G401 (cell line): ENCODE results near the gene ROBO1. TPM values are rescaled to one million over a fixed set of nuclear protein-coding genes. Genes with fewer than 3 reads are reported as not detected.

ENCODE experiments used
- DNase-seq: peaks from one replicate; pipeline ENCODE4 v3.0.0-alpha.2; 2015; ENCODE audit warnings: low spot score
- in situ Hi-C: cut with HindIII; loops from 2 replicates; pipeline ENCODE4 v1.10.0; 2016; ENCODE audit warnings: low sequenced_read_pairs, mixed read lengths
- total RNA-seq: library from RNA; depleted of rRNA; stranded (reverse); fragments of >200 nt; shearing (Covaris generic); gene quantifications from 2 replicates; pipeline ENCODE4 v1.2.3, GENCODE V29; 2014

ROBO1 gene
- total RNA-seq, 1 experiment from 2014 or later: 1.4 TPM

DNA sequence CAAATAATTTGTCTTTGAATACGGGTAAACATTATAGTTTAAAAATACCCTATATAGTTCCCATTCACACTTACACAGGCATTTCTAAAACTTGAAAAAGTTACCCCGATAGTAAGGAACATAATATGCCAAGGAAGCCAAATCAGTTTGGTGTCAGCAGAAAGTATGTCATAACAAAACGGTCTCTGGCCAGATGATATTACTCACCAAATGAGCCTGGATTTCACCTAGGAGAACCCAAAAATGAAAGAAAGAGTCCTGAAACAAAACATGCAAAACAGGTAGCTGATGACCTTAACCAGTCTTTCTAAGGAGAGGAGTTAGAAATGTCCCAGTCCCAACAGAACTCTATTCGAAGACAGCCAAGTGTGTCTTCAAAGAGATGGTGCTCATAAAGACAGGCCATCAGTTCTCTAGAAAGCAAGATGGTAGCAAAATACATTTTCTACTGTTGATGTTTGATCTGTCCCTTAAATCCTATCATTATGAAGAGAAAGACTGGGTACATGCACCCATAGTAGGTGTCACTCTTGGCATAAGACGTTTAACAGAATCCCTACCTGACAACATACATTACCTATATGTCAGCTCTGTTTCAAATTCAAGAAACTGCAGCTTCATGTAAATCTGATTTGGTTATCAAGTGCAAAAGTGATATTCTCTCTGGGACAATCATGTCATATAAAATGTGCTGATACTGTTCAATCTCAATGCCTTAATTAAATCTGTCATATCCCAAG lies 942.5 kb downstream of the ROBO1 start:
- DNase-seq: no peak
- in situ Hi-C loops: no loop called here

DNA sequence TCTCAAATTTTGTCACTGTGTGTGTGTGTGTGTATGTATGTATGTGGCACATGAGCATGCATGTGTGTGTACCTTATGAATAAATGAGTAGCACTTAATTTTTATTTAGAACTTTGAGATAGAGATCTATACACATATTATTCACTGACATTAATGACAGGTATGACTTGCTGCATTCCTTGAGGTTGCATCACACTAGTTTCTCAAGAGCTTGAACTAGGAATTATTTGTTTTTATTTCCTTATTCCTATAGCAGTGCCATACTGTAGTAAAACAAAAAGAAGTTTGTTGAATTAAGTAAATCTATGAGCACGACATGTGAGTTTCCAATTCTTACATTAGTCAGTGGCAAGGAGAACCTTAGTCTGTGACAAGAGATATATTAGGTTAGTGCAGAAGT lies 943.9 kb downstream of the ROBO1 start:
- no peak for DNase-seq
- in situ Hi-C loops: no loop called here

GRCh38 chr3:78823434-78823833 lies 944.4 kb downstream of the ROBO1 start:
- DNase-seq: no peak
- in situ Hi-C loops: no loop called here

DNA sequence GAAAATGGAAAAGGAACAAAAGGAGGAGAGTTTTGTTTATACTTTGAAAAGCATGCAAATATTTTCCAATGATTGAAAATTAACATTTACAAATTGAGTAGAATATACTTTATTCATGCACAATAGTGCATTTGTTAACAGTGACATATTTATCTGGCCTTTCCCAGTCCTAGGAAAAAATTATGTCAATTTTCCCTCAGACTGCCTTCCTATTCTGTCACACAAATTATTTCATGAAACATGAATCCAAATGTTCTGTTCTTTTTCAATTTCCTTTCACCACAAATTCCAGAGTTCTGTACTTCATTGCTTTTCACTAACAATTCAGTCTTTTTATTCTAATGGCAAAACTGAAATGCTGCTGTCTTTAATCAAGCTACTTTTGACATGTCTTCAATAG lies 945.1 kb downstream of the ROBO1 start:
- no peak for DNase-seq
- in situ Hi-C loops: no loop called here

GRCh38 chr3:78820542-78820941 lies 947.3 kb downstream of the ROBO1 start:
- no peak for DNase-seq
- in situ Hi-C loops: no loop called here

DNA sequence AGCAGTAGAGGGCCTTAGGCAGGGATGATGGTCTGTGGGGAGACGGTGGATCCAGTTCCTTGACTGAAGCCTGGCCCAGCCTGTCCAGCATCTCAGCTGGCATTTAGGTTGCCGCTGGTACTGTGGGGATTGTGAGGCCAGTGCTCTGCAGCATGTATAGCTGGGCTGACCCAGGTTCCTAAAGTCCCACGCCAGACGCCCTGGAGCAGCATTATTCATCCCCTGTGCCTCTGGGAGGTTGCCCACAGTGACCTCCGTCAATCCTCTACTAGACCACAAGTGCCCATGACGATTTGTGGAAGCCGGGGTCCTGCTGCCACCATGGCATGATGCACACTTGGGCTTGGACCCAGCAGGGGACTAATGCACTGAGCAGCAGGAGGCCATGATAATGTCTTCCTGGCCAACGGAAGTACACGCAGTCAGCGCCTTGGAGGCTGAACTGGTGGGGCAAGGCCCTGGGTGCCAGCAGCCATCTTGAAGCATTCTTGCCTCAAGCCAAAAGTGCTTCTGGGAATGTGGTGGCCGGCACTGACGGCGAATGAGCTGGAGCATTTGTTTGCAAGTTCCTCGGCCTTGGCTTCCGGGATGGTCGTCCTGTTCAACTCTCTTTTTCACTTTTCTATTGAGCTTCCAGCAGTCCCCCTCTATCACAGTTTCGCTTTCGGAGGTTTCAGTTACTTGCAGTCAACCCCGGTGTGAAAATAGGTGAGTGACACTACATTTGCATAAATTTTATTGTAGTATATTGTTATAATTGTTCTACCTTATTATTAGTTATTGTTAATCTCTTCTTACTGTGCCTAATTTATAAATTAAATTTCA lies 949.4 kb downstream of the ROBO1 start:
- in situ Hi-C loops: no loop called here

DNA sequence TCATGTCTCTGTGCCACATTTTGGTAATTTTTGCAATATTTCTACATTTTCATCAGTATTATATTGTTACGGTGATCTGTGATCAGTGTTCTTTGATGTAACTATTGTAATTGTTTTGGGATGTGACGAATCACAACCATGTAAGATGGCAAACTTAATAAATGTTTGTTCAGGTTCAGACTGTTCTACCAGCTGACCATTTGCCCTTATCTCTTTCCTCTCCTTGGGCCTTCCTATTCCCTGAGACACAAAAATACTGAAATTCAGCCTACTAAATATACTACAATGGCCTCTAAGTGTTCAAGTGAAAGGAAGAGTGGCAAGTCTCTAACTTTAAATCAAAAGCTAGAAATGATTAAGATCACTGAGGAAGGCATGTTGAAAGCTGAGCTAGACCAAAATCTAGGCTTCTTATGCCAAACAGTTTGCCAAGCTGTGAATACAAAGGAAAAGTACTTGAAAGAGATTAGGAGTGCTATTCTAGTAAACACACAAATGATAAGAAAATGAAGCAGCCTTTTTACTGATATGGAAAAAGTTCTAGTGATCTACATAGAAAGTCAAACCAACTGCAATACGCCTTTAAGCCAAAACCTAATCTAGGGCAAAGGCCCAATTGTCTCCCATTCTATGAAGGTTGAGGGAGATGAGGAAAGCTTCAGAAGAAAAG lies 952.8 kb downstream of the ROBO1 start:
- in situ Hi-C loops: no loop called here
- no peak for DNase-seq

More for the DNA sequence above, 949.4 kb downstream of the ROBO1 start:
- DNase-seq: no peak

DNA sequence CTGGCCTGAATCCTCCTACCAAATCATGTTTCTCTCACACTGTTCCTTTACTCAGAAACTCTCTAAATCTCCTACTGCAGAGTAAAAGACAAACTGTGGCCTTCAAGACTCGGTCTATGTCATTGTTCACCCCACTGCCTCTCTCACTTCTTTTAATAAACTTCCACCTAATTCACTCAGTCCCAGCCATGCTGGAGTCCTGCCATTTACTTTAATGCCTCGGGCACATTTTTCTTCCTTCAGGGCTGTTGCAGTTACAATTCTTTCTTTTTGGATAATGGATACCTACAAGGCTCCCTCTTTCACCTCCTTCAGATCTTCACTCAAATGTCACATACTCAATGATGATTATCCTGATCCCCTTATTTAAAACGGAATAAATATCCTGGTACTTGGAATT lies 955.6 kb downstream of the ROBO1 start:
- in situ Hi-C loops: no loop called here
- DNase-seq: no peak

DNA sequence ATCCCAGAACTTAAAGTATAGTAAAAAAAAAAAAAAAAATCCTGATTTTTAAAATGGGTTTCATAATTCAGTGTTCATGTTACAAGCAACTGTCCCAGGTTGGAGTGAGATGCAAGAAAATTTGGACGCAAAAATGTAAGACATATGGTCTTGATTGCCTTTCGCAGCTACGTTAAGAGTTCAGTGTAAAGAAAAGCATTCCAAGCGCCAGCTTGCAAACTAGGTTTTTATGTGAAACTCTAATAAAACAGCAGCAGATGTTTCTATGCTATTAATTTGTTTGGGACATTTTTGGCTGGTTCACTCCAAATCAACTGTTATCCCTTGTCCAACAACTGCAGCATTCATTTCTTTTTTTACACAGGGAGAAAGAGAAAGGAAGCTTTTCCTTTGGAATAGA lies 957.8 kb downstream of the ROBO1 start:
- in situ Hi-C loops: no loop called here
- no peak for DNase-seq

GRCh38 chr3:78804251-78805037 lies 963.4 kb downstream of the ROBO1 start:
- peak; percentile 23 for DNase-seq
- in situ Hi-C loops: no loop called here

DNA sequence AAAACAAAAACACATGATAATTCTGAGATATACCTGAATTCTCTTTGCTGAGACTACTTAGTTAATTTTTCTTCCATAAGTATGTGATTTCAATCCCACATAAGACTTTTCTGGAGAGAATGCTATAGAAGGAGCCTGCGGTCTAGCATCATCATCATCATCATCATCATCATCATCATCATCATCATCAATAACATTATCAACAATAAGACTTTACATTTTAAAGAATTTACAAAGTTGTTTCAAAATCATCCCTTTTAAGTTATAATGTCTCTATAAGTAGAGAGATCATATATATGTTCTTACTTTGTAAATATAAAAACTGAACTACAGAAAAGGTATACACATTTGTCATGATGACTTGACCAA lies 965.3 kb downstream of the ROBO1 start:
- in situ Hi-C loops: no loop called here
- no peak for DNase-seq

DNA sequence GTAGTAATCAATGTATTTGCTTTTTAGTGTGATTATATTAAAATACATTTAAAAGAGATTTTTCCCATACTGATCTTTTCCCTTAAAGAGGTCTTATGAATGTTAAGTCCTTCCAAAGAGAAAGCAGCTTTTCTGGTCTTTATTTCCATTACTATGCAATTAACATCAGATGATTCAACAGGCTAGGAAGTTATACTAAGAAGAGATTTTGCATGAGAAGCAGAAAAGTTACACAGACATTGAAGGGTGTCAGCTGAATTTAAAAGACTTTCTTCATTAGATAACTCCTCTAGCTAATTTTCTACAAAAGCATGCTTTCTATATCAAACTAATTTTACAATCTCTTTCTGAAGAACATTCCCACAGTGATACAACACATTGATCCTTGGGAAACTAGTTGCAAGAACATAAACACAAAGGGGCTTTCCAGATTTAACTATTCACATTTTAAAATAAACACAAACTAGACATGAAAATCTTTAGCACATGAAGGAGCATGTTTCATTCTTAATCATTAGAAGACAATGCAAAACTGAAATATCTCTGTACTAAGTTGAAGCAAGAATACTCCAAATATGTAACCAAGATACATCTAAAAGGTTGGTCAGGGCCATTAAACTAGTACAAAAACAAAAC lies 965.8 kb downstream of the ROBO1 start:
- in situ Hi-C loops: no loop called here
- no peak for DNase-seq

DNA sequence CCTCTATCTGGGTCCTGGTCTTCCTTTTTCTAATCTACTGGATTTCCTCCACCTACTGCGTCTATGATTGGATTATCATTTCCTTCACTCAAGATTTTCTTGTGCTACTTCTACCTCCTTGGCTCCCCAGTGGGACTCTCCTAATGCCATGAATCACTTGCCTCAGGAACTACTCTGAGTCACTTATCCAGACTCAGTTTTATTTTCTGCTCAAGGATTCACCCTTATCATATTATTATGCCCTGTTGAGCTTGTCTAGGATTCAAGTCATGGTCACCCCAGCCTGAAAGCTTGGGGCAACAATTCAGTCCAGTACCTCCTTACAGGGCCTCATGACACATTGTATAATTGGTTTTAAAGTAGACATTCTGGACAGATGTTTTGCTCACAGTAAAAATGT lies 968.1 kb downstream of the ROBO1 start:
- in situ Hi-C loops: no loop called here
- no peak for DNase-seq

DNA sequence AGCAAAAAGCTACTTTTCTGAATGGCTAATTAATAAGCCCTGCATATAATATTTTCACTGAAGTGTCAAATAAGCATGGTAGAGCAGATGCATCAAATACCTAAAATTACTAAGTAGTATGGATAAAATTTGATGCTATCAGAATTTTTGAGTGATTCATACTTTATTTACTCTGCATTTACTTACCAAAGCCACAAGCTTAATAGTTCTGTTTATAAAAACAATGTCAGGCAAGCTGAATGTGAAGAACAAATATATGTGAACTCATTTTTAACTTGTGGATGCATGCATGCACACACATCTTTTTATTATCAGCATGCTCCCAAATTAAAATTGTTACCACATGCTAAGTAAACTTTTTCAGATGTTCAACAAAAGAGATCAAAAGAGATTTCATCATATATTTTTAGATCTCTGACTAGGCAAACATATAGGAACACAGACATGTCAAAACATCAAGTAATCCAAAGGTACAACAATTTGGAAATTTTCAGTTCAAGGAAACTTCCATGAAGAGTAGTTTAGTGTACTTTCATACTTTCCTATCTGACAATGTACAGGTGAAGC lies 969.4 kb downstream of the ROBO1 start:
- no peak for DNase-seq
- in situ Hi-C loops: no loop called here

DNA sequence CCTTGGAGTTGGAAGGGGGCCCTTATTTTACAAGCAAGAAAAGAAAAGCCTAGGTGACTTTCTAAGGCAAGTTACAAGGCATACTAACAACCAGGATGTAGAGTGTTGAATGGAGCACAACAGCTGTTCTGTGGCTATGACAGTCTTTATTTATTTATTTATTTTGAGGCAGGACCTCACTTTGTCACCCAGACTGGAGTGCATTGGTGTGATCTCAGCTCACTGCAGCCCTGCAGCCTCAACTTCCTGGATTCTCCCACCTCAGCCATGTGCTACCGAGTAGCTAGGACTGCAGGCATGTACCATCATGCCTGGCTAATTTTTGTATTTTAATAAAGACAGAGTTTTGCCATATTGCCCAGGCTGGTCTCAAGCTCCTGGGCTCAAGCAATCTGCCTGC lies 973.4 kb downstream of the ROBO1 start:
- in situ Hi-C loops: no loop called here
- DNase-seq: no peak

DNA sequence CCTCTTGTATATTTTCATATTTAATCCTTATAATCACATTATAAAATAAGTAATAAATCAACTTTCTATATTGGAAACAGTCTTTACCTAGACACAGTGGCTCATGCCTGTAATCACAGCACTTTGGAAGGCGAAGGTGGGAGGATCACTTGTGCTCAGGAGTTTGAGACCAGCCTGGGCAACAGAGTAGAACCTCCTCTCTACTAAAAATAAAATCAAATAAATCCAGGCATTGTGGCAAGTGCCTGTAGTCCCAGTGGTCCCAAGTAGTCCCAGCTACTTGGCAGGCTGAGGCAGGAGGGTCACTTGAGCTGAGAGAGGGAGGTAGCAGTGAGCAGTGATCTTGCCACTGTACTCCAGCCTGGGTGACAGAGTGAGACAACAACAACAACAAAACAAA lies 975.1 kb downstream of the ROBO1 start:
- DNase-seq: no peak
- in situ Hi-C loops: no loop called here

DNA sequence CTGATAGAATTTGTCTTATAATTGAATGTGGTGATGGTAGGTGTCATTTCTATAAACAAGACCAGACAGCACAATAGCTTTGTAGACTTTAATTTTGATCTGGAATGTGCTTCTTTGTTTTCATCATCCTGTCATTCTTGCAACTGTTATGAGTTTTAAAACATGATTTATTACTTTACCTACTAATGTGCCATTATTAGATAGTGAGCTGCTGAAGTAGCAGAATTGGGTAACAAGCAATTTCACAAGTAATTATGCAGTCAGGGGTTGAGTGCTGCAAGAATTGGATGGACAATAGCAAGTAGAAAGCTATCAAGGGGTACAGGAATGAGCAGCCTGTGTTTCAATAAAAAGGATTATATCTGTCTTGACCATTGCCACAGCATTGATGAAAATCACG lies 975.6 kb downstream of the ROBO1 start:
- in situ Hi-C loops: no loop called here
- DNase-seq: no peak

GRCh38 chr3:78791753-78792152 lies 976.0 kb downstream of the ROBO1 start:
- in situ Hi-C loops: no loop called here
- peak; percentile 19 for DNase-seq

DNA sequence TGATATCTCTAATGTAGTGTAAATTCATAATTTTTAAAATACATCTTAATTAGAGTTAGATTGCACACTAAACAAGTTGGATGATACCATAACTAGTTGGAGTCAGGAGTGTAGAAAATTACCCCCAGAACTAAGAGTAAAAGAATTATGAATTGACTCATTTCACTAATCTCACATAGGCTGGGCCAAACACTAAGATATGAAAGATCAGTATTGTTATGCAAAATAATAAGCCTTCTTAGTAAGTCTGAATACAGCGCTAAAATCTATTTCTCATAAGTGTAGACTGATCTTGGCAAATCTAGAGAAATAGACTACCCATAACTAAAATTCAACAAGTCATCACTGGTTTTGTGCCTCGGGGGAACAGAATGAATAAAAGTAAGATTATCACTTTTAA lies 979.0 kb downstream of the ROBO1 start:
- in situ Hi-C loops: no loop called here
- DNase-seq: no peak
